Right ventricle myocardium inferior (tissue), 1 donor: ENCODE measurements around the gene GAK. TPM values are rescaled to one million over a fixed set of nuclear protein-coding genes. Genes with fewer than 3 reads are reported as not detected.
A peak's percentile ranks its signal among the peaks of the same experiment; 100 is the strongest.

Source experiments
- ATAC-seq: fragments of 200-7000 bp; cut with Tn5 transposase; one replicate; pipeline ENCODE4 v1.9.1; 2020; ENCODE audit warnings: mild to moderate bottlenecking, moderate library complexity
- DNase-seq: peaks from one replicate; pipeline ENCODE4 v3.0.0; 2021; ENCODE audit errors: missing footprints
- intact Hi-C: fragments of 100-400 bp; cut with DNase I; formaldehyde crosslinking; loops from one replicate; pipeline ENCODE4 v1.11.0; 2022
- total RNA-seq: library from RNA; stranded (reverse); fragmentation: NEBNext Ultra II Directional; extraction: Animal tissue kit (Norgen Biotek cat#: 25700); gene quantifications from one replicate; pipeline ENCODE4 v1.2.1, GENCODE V29; 2021
- donor health status: DM: no; HTN: yes; CAD: no; lungs with severe emphysema.

Gene GAK
- total RNA-seq, 1 donor from 2014 or later = 29.3 TPM

DNA sequence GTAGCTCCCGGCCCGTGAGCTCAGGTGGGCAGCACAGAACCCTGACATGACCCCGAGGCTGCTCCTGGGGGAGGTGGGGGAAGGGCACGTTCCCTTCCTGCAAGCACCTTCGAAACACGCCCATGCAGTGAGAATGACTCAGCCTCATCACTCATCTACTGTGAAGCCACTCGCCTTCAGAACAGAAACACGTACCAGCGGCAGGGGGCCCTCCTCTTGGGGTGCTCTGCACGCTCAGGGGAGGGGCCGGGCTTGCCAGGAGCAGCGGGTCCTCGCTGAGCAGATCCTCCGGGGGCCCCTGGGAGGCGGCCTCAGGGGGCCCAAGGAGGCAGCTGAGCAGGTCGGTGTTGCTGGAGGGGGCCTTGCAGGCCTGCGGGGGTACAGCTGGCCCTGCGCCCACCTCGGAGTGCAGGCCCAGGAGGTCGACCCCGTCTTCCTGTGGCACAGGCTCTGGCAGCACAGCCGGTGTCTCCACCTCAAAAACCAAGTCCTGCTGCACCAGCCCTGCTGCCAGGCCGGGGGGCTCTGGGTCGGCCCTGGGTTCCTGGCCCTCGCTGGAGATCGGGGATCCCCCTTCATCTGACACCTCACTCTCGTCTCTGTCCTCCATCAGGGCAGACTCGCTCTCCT is 65.2 kb downstream of the GAK start:
- intact Hi-C loops = no loop called here
- no peak for ATAC-seq
- DNase-seq = peak; percentile 55

GRCh38 chr4:866068-866760 is 65.9 kb downstream of the GAK start:
- peak; percentile 41 for DNase-seq
- intact Hi-C loops = no loop called here
- no peak for ATAC-seq

DNA sequence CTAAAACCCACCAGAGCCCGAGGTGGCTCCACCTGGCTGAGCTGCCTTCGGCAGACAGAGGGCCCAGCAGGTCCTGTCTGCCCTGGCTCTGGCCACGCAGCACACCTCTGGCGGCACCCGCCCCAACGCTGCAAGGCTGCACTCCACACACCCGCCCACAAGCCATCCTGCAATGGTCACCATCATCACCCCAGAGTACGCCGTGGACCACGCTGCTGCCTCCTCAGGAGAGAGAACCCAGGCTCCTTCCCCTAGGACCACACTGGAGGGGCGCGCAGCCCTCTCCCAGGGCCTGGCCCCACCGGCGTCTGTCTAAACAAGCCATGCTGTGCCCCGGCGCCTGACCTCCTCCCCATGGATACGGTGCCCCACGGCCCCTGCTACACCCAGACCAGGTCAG is 66.5 kb downstream of the GAK start:
- ATAC-seq = no peak
- intact Hi-C loops = no loop called here
- peak; percentile 26 for DNase-seq

DNA sequence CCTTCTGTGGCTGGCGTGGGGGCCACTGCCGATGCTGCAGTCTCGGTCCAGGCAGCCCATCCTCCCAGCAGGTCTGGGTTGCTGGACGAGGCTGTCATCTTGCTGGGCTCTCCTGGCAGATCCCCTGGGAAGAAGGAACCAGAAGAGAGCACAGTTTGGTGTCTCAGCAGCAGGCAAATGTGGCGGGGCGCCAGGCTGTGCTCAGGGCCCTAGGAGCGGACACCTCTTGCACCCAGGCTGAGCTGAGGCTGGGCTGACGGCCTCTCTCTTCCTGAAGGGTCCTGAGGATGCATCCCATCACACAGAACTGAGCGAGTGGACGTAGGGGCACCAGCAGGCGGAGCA is 67.0 kb downstream of the GAK start:
- DNase-seq (peak; percentile 62), ATAC-seq (no peak)
- intact Hi-C loops = no loop called here

- ATAC-seq = no peak
- DNase-seq = peak; percentile 53
- intact Hi-C loops = no loop called here
Measured at GRCh38 chr4:864456-865120, 67.5 kb downstream of the GAK start.

GRCh38 chr4:860561-860960 is 71.6 kb downstream of the GAK start:
- DNase-seq = peak; percentile 27
- ATAC-seq = no peak
- intact Hi-C loops = no loop called here

DNA sequence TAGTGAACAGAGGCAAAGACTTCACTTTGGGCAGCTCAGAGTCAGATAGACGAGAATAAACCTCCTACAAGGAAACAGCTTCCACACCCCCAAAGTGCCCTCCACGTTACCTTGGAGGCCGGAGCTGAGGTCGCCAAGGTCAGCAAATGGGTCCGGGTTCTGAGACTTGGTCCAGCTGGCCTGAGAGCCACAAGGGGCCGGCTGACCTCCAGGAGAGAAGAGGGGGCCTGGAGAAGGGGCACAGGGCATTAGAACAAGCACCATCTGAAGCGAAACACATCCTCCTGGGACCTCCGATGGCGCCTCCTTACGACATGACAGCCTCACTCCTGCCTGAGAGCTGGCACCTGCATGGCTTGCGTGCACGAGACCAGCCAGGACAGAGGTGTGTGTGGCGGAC is 72.6 kb downstream of the GAK start:
- ATAC-seq (no peak), DNase-seq (peak; percentile 50)
- intact Hi-C loops = no loop called here

GRCh38 chr4:858831-859451 is 73.2 kb downstream of the GAK start:
- ATAC-seq = no peak
- DNase-seq = peak; percentile 55
- intact Hi-C loops = no loop called here

DNA sequence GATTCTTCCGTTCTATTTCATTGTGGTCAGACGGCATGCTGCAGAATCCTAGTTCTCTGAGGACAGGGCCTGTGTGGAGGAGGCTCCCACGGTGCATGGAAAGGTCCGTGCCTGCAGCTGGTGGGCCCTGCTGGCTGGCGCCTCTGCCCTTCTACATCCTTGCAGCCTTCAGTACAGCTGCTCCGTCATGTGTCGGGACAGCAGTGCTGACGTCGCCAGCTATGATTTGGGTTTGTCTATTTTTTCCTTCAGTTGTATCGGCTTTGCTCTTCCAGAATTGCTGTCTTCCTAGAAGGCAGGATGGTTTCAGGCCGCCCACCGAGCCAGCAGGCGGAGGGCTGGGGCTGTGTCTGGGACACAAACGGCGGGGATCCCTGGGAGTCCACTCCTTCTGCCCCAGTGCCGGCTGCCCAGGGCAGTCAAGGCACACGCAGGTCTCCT is 74.1 kb downstream of the GAK start:
- intact Hi-C loops = no loop called here
- peak; percentile 52 for DNase-seq
- ATAC-seq = no peak

- no peak for ATAC-seq
- peak; percentile 23 for DNase-seq
- intact Hi-C loops = no loop called here
Measured at GRCh38 chr4:857461-857860, 74.7 kb downstream of the GAK start.

DNA sequence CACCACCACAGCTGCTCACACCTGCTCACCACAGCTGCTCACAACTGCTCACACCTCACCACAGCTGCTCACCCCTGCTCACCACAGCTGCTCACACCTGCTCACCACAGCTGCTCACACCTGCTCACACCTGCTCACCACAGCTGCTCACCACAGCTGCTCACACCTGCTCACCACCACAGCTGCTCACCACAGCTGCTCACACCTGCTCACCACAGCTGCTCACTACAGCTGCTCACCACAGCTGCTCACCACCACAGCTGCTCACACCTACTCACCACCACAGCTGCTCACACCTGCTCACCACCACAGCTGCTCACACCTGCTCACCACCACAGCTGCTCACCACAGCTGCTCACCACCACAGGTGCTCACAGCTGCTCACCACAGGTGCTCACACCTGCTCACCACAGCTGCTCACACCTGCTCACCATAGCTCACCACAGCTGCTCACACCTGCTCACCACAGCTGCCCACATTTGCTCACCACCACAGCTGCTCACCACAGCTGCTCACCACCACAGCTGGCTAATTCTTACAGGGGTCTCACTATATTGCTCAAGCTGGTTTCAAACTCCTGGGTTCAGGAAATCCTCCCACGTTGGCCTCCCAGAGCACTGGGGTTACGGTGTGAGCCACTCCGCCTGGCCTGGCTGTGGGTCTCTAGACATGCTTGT is 75.8 kb downstream of the GAK start:
- intact Hi-C loops = no loop called here
- peak; percentile 14 for DNase-seq
- ATAC-seq = no peak

DNA sequence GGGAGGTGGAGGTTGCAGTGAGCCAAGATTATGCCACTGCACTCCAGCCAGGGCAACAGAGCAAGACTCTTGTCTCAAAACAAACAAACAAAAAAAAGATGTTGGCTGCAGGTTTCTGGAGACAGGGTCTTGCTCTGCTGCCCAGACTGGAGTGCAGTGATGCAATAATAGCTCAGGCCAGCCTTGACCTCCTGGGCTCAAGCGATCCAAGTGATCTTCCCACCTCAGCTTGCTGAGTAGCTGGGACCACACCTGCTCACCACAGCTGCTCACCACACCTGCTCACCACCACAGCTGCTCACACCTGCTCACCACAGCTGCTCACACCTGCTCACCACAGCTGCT is 76.3 kb downstream of the GAK start:
- ATAC-seq (no peak), DNase-seq (peak; percentile 7)
- intact Hi-C loops = no loop called here

DNA sequence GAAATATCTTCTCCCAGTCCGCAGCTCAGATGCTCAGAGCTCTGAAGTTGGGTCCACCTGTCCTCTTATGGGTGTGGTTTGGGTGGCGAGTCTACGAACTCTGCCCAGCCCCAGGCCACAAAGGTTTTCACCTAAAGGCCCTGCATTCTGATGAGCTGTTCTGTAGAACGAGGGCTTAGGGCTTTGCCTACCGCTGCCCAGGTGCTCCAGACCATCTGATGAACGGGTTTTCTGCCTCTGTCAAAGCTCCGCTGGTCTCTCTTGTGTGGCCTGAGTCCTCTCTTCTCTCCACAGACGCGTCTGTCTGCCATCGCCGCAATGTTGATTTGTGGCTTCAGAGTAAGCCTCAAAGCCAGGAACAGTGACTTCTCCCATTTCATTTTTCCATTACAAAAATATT is 77.8 kb downstream of the GAK start:
- DNase-seq (no peak), ATAC-seq (no peak)
- intact Hi-C loops = no loop called here

- no peak for ATAC-seq
- DNase-seq = peak; percentile 56
- intact Hi-C loops = no loop called here
Measured at GRCh38 chr4:853416-853781, 78.7 kb downstream of the GAK start.

DNA sequence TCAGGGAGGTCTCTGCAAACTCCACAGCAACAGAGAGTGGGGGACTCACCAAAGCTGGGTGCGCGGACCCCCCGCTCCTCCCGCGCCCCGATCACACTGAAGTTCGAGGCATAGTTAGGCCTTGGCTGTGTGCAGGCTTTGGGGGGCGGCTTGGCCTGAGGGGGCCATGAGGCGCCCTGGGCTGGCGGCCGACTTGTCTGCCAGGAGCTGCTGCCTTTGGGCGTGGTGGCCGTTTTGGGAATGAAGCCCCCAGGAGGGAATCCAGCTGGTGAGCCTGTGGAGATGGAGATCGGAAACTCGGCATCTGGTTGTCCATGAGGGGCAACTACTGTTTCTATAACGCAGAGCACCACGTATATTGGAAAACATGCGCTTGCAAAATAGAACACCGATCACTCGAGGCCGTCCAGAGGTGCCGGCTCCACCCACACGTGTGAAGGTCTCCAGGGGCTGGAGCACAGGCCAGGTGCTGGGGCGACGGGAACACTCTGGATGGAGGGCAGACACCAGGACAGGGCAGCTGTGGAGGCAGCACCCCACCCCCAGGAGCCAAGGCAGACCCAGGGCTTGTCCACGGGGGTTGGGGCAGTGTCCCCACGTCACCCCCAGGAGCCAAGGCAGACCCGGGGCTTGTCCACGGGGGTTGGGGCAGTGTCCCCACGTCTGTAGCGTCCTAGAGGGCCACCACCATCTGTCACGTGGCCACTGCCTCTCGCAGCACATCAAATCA is 80.2 kb downstream of the GAK start:
- peak; percentile 20 for ATAC-seq
- intact Hi-C loops = no loop called here
- peak; percentile 59 for DNase-seq

- peak; percentile 31 for DNase-seq
- intact Hi-C loops = no loop called here
- ATAC-seq = no peak
Measured at GRCh38 chr4:850323-850945, 81.7 kb downstream of the GAK start.

GRCh38 chr4:849478-850175 is 82.5 kb downstream of the GAK start:
- ATAC-seq (no peak), DNase-seq (peak; percentile 58)
- intact Hi-C loops = no loop called here
